Stimulated activated naive CD8-positive, alpha-beta T cell treated with anti-CD3 and anti-CD28 coated beads, Interleukin-15, amount 100 ng/mL, for 72 hours (primary cell): ENCODE measurements around the gene TRABD.
"Not testable (repeated sequence)": the region's sequence is repeated elsewhere in the genome, so short reads cannot be mapped to it uniquely, and the experiment has no call there.

ENCODE experiments used
- ATAC-seq: fragments of 150-1000 bp; cut with Tn5 transposase; 2 replicates; pipeline ENCODE4 v1.10.0; 2021; ENCODE audit warnings: mild to moderate bottlenecking, moderate library complexity
- DNase-seq, 2 donors: peaks; one replicate each; pipeline ENCODE4 v3.0.0; 2021 to 2022
- H3K27ac Mint-ChIP-seq, 2 donors: one replicate each; pipeline ENCODE4 v1.8.0; 2022; ENCODE audit warnings: mild to moderate bottlenecking in 2 of 2, mixed read lengths in 2 of 2, moderate library complexity in 2 of 2
- H3K27me3 Mint-ChIP-seq: one replicate; pipeline ENCODE4 v1.8.0; 2022; ENCODE audit warnings: mixed read lengths
- H3K4me1 Mint-ChIP-seq: one replicate; pipeline ENCODE4 v1.8.0; 2022; ENCODE audit warnings: mild to moderate bottlenecking, mixed read lengths
- H3K4me3 Mint-ChIP-seq, 2 donors: one replicate each; pipeline ENCODE4 v1.8.0; 2022; ENCODE audit warnings: mild to moderate bottlenecking in 2 of 2, mixed read lengths in 2 of 2, moderate library complexity in 1 of 2
- H3K9me3 Mint-ChIP-seq, 2 donors: one replicate each; pipeline ENCODE4 v1.8.0; 2022; ENCODE audit warnings: mixed read lengths in 2 of 2

Gene TRABD

GRCh38 chr22:50199829-50200460 is 14.2 kb downstream of the TRABD start:
- H3K9me3 Mint-ChIP-seq = no peaks in the 10 kb centered on the region
- DNase-seq (no peak), ATAC-seq (peak; percentile 3)
- peak overlapping the region in 1 of 2 donors; percentile 71 for H3K27ac Mint-ChIP-seq
- peak overlapping the region; percentile 78 to 87 for H3K4me3 Mint-ChIP-seq
- peaks cover 40% of the 10 kb centered on the region for H3K4me1 Mint-ChIP-seq
- no peaks in the 10 kb centered on the region for H3K27me3 Mint-ChIP-seq

GRCh38 chr22:50200461-50201190 is 14.9 kb downstream of the TRABD start, which contains the start of gene SELENOO:
Gene SELENOO, plus strand, starts transcription at chr22:50201011. Its CDS starts 26 bp downstream, at chr22:50201037.
- peak; percentile 89 to 94 for DNase-seq
- ATAC-seq = peak; percentile 88
- no peaks in the 10 kb centered on the region for H3K9me3 Mint-ChIP-seq
- H3K27ac Mint-ChIP-seq = peak within 1 kb of the TSS in 1 of 2 donors; percentile 71
- no peaks in the 10 kb centered on the region for H3K27me3 Mint-ChIP-seq
- peaks cover 34% of the 10 kb centered on the region for H3K4me1 Mint-ChIP-seq
- H3K4me3 Mint-ChIP-seq = peak within 1 kb of the TSS; percentile 79 to 87

- Mint-ChIP-seq H3K27me3 (no peaks in the 10 kb centered on the region), H3K27ac (peak overlapping the region in 1 of 2 donors; percentile 83), H3K4me3 (peak overlapping the region; percentile 79 to 82), H3K9me3 (no peaks in the 10 kb centered on the region), H3K4me1 (peaks cover 37% of the 10 kb centered on the region)
- DNase-seq = no peak
- ATAC-seq = peak; percentile 49
Observed at GRCh38 chr22:50201191-50202129, 15.7 kb downstream of the TRABD start.

GRCh38 chr22:50202130-50202666 is 16.5 kb downstream of the TRABD start:
- no peak for DNase-seq
- Mint-ChIP-seq H3K27me3 (no peaks in the 10 kb centered on the region), H3K9me3 (no peaks in the 10 kb centered on the region), H3K4me3 (peak overlapping the region; percentile 79 to 82), H3K4me1 (peaks cover 40% of the 10 kb centered on the region), H3K27ac (peak overlapping the region in 1 of 2 donors; percentile 83)
- no peak for ATAC-seq

GRCh38 chr22:50203288-50203687 is 17.6 kb downstream of the TRABD start:
- no peak for ATAC-seq
- H3K4me3 Mint-ChIP-seq = no peak overlapping the region
- H3K4me1 Mint-ChIP-seq = peaks cover 40% of the 10 kb centered on the region
- H3K27ac Mint-ChIP-seq = no peak overlapping the region
- no peaks in the 10 kb centered on the region for H3K9me3 Mint-ChIP-seq
- DNase-seq = no peak
- no peaks in the 10 kb centered on the region for H3K27me3 Mint-ChIP-seq

GRCh38 chr22:50204571-50204970 is 18.9 kb downstream of the TRABD start:
- Mint-ChIP-seq H3K27me3 (no peaks in the 10 kb centered on the region), H3K4me3 (no peak overlapping the region), H3K9me3 (no peaks in the 10 kb centered on the region)

GRCh38 chr22:50204998-50205397 is 19.3 kb downstream of the TRABD start:
- H3K4me1 Mint-ChIP-seq = peaks cover 37% of the 10 kb centered on the region
- not testable (repeated sequence) for H3K4me3 Mint-ChIP-seq, H3K27me3 Mint-ChIP-seq, DNase-seq, H3K27ac Mint-ChIP-seq, ATAC-seq, H3K9me3 Mint-ChIP-seq

More at GRCh38 chr22:50204571-50204970, 18.9 kb downstream of the TRABD start:
- DNase-seq (no peak), ATAC-seq (no peak)
- Mint-ChIP-seq H3K27ac (peak overlapping the region in 1 of 2 donors; percentile 12), H3K4me1 (peaks cover 37% of the 10 kb centered on the region)

GRCh38 chr22:50205781-50206569 is 20.3 kb downstream of the TRABD start:
- no peaks in the 10 kb centered on the region for H3K9me3 Mint-ChIP-seq
- H3K27me3 Mint-ChIP-seq = no peaks in the 10 kb centered on the region
- H3K4me3 Mint-ChIP-seq = no peak overlapping the region
- ATAC-seq (no peak), DNase-seq (no peak)
- H3K27ac Mint-ChIP-seq = peak overlapping the region in 1 of 2 donors; percentile 12
- H3K4me1 Mint-ChIP-seq = peaks cover 38% of the 10 kb centered on the region

- Mint-ChIP-seq H3K4me1 (peaks cover 38% of the 10 kb centered on the region), H3K27me3 (no peaks in the 10 kb centered on the region), H3K27ac (no peak overlapping the region), H3K9me3 (no peaks in the 10 kb centered on the region), H3K4me3 (no peak overlapping the region)
- ATAC-seq (no peak), DNase-seq (peak in 1 of 2 donors; percentile 11)
Observed at GRCh38 chr22:50206599-50206998, 20.9 kb downstream of the TRABD start.

GRCh38 chr22:50207383-50208140 is 21.8 kb downstream of the TRABD start:
- Mint-ChIP-seq H3K27ac (peak overlapping the region in 1 of 2 donors; percentile 93), H3K27me3 (no peaks in the 10 kb centered on the region), H3K9me3 (no peaks in the 10 kb centered on the region), H3K4me3 (no peak overlapping the region), H3K4me1 (peaks cover 29% of the 10 kb centered on the region)
- ATAC-seq (no peak), DNase-seq (no peak)

- ATAC-seq = no peak
- Mint-ChIP-seq H3K27ac (peak overlapping the region in 1 of 2 donors; percentile 84), H3K4me3 (no peak overlapping the region), H3K9me3 (no peaks in the 10 kb centered on the region), H3K4me1 (peaks cover 32% of the 10 kb centered on the region), H3K27me3 (no peaks in the 10 kb centered on the region)
- no peak for DNase-seq
Observed at GRCh38 chr22:50208430-50208938, 22.8 kb downstream of the TRABD start.

GRCh38 chr22:50208939-50209892 is 23.5 kb downstream of the TRABD start:
- ATAC-seq = peak; percentile 21
- H3K4me1 Mint-ChIP-seq = peaks cover 28% of the 10 kb centered on the region
- H3K9me3 Mint-ChIP-seq = no peaks in the 10 kb centered on the region
- H3K4me3 Mint-ChIP-seq = no peak overlapping the region
- DNase-seq = peak in 1 of 2 donors; percentile 10
- no peaks in the 10 kb centered on the region for H3K27me3 Mint-ChIP-seq
- H3K27ac Mint-ChIP-seq = peak overlapping the region in 1 of 2 donors; percentile 9

- no peaks in the 10 kb centered on the region for H3K9me3 Mint-ChIP-seq
- peak overlapping the region in 1 of 2 donors; percentile 9 for H3K27ac Mint-ChIP-seq
- no peak overlapping the region for H3K4me3 Mint-ChIP-seq
- DNase-seq (peak; percentile 62 to 67), ATAC-seq (peak; percentile 76)
- H3K27me3 Mint-ChIP-seq = no peaks in the 10 kb centered on the region
- H3K4me1 Mint-ChIP-seq = peaks cover 26% of the 10 kb centered on the region
Observed at GRCh38 chr22:50209893-50210292, 24.2 kb downstream of the TRABD start.
